Heart right ventricle (tissue), 16 donors: ENCODE data around the gene CACNA1B. TPM values are rescaled to one million over a fixed set of nuclear protein-coding genes. Genes with fewer than 3 reads are reported as not detected.

Experiments
- ATAC-seq, 8 donors: fragments of 200-7000 bp; cut with Tn5 transposase; one replicate each; pipeline ENCODE4 v1.9.1; 2020; ENCODE audit warnings: mild to moderate bottlenecking in 8 of 8, moderate library complexity in 8 of 8, moderate number of reproducible peaks in 1 of 8
- DNase-seq, 2 donors: peaks; one replicate each; pipeline ENCODE4 v3.0.0-alpha.2; 2020
- H3K27ac ChIP-seq, 10 donors: fragments of 200-600 bp; sonication (generic) in 2 of 10; one replicate each; pipeline versions ENCODE4 v1.5.0 to v1.8.0; 2020 to 2022; ENCODE audit warnings: mild to moderate bottlenecking in 3 of 10
- H3K27me3 ChIP-seq, 7 donors: fragments of 200-600 bp; one replicate each; pipeline ENCODE4 v1.8.0; 2021 to 2022; ENCODE audit warnings: mild to moderate bottlenecking in 2 of 7
- H3K36me3 ChIP-seq, 9 donors: fragments of 200-600 bp; sonication (generic) in 1 of 9; one replicate each; pipeline versions ENCODE4 v1.5.0 to v1.8.0; 2020 to 2022; ENCODE audit warnings: mild to moderate bottlenecking in 2 of 9
- H3K4me1 ChIP-seq, 9 donors: fragments of 200-600 bp; sonication (generic) in 1 of 9; one replicate each; pipeline versions ENCODE4 v1.5.0 to v1.8.0; 2020 to 2022; ENCODE audit warnings: mild to moderate bottlenecking in 4 of 9
- H3K4me3 ChIP-seq, 10 donors: fragments of 200-600 bp; sonication (generic) in 2 of 10; one replicate each; pipeline versions ENCODE4 v1.5.0 to v1.8.0; 2020 to 2022; ENCODE audit warnings: mild to moderate bottlenecking in 7 of 10, moderate library complexity in 2 of 10
- H3K9me3 ChIP-seq, 11 donors: fragments of 200-600 bp in 10 of 11; sonication (generic) in 2 of 11; one replicate each; pipeline versions ENCODE4 v1.5.0 to v1.8.0; 2013 to 2022; ENCODE audit warnings: mild to moderate bottlenecking in 2 of 11, control low read depth in 1 of 11, moderate library complexity in 1 of 11
- CTCF ChIP-seq, 9 donors: fragments of 200-600 bp; sonication (generic) in 2 of 9; IDR thresholded peaks; one replicate each; pipeline versions ENCODE4 v1.5.0 to v1.8.0; 2021 to 2022; ENCODE audit warnings: antibody characterized with exemption in 9 of 9, mild to moderate bottlenecking in 5 of 9, moderate library complexity in 1 of 9
- WGBS, 2 donors: extraction: QIAGEN DNeasy Blood & Tissue Kit; methylation state at CpG; one replicate each; pipeline ENCODE4 v1.1.7; 2013; ENCODE audit warnings: inconsistent platforms in 1 of 2; 5-methylcytosine and 5-hydroxymethylcytosine counted together
- intact Hi-C, 10 donors: fragments of 100-400 bp; cut with DNase I; formaldehyde crosslinking; loops; one replicate each; pipeline versions ENCODE4 v1.11.1 to v1.14.2; 2022
- polyA plus RNA-seq, 2 donors: library from polyadenylated mRNA; stranded (reverse); fragments of 200-250 nt; gene quantifications; one replicate each; pipeline ENCODE4 v1.2.3, GENCODE V29; 2013
- total RNA-seq, 10 donors: library from RNA; stranded (reverse); fragmentation: NEBNext Ultra II Directional in 3 of 10; extraction: Animal tissue kit (Norgen Biotek cat#: 25700) in 3 of 10; gene quantifications; one replicate each; pipeline versions ENCODE4 v1.2.1 to v1.2.4, GENCODE V29; 2021 to 2023
- donor health status: Arrhythmogenic right ventricular cardiomyopathy.
- donor health status: ischemic (EF 13 %, LVEDD 7.1; RV severe dilation, severe dysfunction).
- donor health status: healthy with polysubstance abuse.
- donor health status: DM: no; HTN: yes; CAD: no.
- donor health status: DM: no; HTN: no; CAD: no.
- donor health status: ischemic (EF 25% LVEDD 6.9; RV normal size, moderate dysfunction).
- donor health status: ischemic (EF 25% LVEDD 5.7; RV mildly dilated, moderate dysfunction).
- donor health status: healthy.
- donor health status: DM: yes; HTN: yes; CAD: no.
- donor health status: Ischemic cardiomyopathy.
- donor health status: ischemic (EF 35%, LVEDD 5.7; RV mildly dilated, moderate dysfunction).
- donor health status: nonischemic (EF 11% LVEDD 7.7; RV severe dilation, severe dysfunction).
- donor health status: DM: yes; HTN: yes; CAD: no.
- donor health status: PGD.
- donor health status: ischemic (EF 29% LVEDD 5.4; RV normal size, mild dysfunction).
- donor health status: nonischemic (EF 23%, LVEDD 6.1; RV moderate dilation, normal function).

CACNA1B gene
- total and polyA plus RNA-seq, 12 donors: under 0.01 to 0.66 (median 0.15) TPM; not detected in 1

DNA sequence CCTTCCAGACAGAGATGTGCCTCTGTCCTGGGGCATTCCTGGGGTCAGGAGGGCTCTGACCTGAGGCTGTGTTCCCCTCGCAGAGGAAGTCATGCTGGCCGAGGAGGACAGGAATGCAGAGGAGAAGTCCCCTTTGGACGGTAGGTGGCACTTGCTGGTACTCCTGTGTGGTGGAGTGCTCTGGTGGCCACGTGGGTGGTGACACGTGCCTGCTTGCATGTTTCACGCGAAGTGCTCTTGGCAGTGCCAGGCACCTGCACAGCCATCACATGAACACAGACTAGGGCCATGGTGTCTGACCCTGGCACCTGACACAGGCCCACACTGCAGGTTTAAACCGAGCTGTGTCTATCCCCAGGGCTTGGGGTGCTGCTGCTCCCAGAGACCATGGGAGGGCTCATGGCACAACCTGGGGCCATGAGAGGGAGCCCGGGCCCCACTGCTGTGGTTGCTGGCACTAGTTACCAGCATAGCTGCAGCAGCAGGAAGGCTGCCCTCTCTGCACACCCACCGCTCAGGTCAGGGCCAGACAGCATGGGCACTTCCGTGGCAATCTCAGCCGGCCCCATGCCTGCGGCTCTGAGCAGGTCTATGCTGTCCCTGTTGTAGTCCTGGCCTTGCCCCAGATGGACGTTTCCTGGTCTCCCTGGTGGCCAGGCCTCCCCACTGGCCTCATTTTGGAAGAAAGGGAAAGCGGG is 79.3 kb downstream of the CACNA1B start:
- Histone ChIP-seq H3K36me3 (no peaks in the 10 kb centered on the region), H3K27ac (no peak overlapping the region), H3K4me1 (peaks cover 0 to 9% (median 0%) of the 10 kb centered on the region in 9 donors), H3K9me3 (no peaks in the 10 kb centered on the region), H3K4me3 (no peak overlapping the region), H3K27me3 (peaks cover 0 to 3% (median 0%) of the 10 kb centered on the region in 7 donors)
- ATAC-seq: no peak
- intact Hi-C loops: no loop called here
- WGBS, 2 donors: 76 to 84% methylated on average over 15 of the region's 15 CpGs
- DNase-seq: no peak
- TF ChIP-seq CTCF (IDR thresholded peaks at IDR 0.05): no peak

DNA sequence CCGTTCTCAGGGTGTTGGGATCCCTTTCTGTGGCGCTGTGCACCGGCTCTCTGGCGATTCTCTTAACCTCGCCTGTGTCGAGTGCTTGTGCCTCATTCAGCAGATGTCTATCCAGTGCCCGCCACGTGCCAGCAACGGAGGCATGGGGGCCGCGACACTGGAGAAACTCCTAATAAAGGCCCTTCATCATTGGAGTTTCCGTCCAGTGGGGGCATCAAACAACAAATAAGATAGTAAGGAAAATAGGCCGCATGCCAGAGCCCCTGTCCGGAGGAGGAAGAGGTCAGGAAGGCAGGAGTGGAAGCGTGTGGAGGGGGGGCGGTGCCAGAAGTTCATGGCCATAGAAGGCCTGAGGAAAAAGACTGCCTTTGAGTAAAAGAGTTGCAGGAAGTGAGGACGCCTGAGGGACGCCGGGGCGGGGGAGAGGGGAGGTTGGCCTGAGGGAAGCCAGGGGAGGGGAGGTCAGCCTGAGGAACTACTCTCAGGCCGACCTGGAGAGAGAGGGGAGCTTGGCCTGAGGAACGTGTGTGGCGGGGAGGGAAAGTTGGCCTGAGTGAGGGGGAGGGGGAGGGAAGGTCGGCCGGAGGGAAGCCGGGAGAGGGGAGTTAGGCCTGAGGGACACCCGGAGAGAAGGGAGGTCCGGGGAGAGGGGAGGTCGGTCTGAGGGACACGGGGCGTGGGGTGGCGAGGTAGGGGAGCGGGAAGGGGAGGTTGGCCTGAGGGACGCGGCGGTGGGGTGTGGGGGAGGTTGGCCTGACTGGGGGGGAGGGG is 82.2 kb downstream of the CACNA1B start:
- no peak for TF ChIP-seq CTCF (IDR thresholded peaks at IDR 0.05)
- Histone ChIP-seq H3K27me3 (no peaks in the 10 kb centered on the region), H3K36me3 (no peaks in the 10 kb centered on the region), H3K4me3 (no peak overlapping the region), H3K27ac (no peak overlapping the region), H3K4me1 (no peaks in the 10 kb centered on the region), H3K9me3 (peaks cover 0 to 23% (median 0%) of the 10 kb centered on the region in 11 donors)
- WGBS, 2 donors: 82 to 84% methylated on average over 36 of the region's 36 CpGs
- ATAC-seq (no peak), DNase-seq (no peak)
- intact Hi-C loops: no loop called here

DNA sequence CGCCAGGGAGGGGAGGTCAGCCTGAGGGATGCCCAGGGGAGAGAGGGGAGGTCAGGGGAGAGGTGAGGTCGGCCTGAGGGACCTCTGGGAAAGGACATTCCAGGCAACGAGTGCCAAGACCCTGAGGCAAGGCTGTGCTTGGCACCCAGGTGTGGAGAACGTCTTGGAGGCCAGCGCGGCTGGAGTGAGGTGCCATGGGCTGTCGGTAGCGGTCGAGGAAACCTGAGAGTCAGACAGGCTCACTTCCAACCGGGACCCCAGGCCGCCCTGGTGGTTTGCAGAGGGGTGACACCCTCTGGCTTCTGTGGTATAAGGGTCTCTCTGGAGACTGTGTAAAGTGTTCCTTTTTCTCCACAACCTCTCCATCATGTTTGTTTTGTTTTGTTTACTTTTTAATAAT is 82.9 kb downstream of the CACNA1B start:
- intact Hi-C loops: no loop called here
- no peak for TF ChIP-seq CTCF (IDR thresholded peaks at IDR 0.05)
- DNase-seq (no peak), ATAC-seq (no peak)
- Histone ChIP-seq H3K9me3 (peaks cover 0 to 23% (median 0%) of the 10 kb centered on the region in 11 donors), H3K27me3 (no peaks in the 10 kb centered on the region), H3K4me1 (no peaks in the 10 kb centered on the region), H3K4me3 (no peak overlapping the region), H3K36me3 (no peaks in the 10 kb centered on the region), H3K27ac (no peak overlapping the region)
- WGBS, 2 donors: 67 to 71% methylated on average over 11 of the region's 11 CpGs

GRCh38 chr9:137963525-137963924 is 85.9 kb downstream of the CACNA1B start:
- no peak for TF ChIP-seq CTCF (IDR thresholded peaks at IDR 0.05)
- WGBS, 2 donors: 87 to 92% methylated on average over 6 of the region's 6 CpGs
- peaks cover 0 to 23% (median 0%) of the 10 kb centered on the region in 11 donors for H3K9me3 ChIP-seq
- peaks cover 0 to 3% (median 0%) of the 10 kb centered on the region in 7 donors for H3K27me3 ChIP-seq
- ATAC-seq (no peak), DNase-seq (no peak)
- no peak overlapping the region for H3K27ac ChIP-seq
- no peaks in the 10 kb centered on the region for H3K4me1 ChIP-seq
- intact Hi-C loops: no loop called here
- no peak overlapping the region for H3K4me3 ChIP-seq
- no peaks in the 10 kb centered on the region for H3K36me3 ChIP-seq
